ENCODE data around the gene EPHX1.
"Not testable (repeated sequence)": the region's sequence is repeated elsewhere in the genome, so short reads cannot be mapped to it uniquely, and the experiment has no call there.

The EPHX1 gene

DNA sequence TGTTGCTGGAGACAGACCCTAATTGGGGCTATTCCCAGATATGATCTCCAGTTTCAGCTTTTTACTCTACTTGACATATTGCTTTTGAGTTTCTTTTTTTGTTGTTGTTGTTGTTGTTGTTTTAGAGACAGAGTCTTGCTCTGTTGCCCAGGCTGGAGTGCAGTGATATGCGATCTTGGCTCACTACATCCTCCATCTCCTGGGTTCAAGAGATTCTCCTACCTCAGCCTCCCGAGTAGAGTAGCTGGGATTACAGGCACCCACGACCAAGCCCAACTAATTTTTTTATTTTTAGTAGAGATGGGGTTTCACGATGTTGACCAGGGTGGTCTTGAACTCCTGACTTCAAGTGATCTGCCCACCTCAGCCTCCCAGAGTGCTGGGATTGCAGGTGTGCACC, 33.6 kb upstream of the EPHX1 start:
- in situ Hi-C loops (cut with HindIII; ENCODE audit: low sequenced_read_pairs), result loop anchor here (5.0 to 25.0 kb wide), 2 partner anchors 211 to 224 kb away; partner anchors contain the start of gene SDE2

- in situ Hi-C loops (cut with HindIII; ENCODE audit: low sequenced_read_pairs), result loop anchor here (5.0 to 25.0 kb wide), 2 partner anchors 210 to 225 kb away; partner anchors contain the start of gene SDE2
Measured at GRCh38 chr1:225777058-225777582, 32.8 kb upstream of the EPHX1 start.

GRCh38 chr1:225777583-225778336, 32.2 kb upstream of the EPHX1 start, which contains the start of gene SRP9:
Gene SRP9, plus strand, starts transcription at chr1:225777826. Its CDS starts 115 bp downstream, at chr1:225777941.
- in situ Hi-C loops (cut with HindIII; ENCODE audit: low sequenced_read_pairs), result loop anchor here (5.0 to 25.0 kb wide), 2 partner anchors 210 to 225 kb away; partner anchors contain the start of gene SDE2

- in situ Hi-C loops (cut with HindIII; ENCODE audit: low sequenced_read_pairs), result loop anchor here (5.0 to 25.0 kb wide), 2 partner anchors 209 to 226 kb away; partner anchors contain the start of gene SDE2
Measured at GRCh38 chr1:225778337-225778669, 31.6 kb upstream of the EPHX1 start.

DNA sequence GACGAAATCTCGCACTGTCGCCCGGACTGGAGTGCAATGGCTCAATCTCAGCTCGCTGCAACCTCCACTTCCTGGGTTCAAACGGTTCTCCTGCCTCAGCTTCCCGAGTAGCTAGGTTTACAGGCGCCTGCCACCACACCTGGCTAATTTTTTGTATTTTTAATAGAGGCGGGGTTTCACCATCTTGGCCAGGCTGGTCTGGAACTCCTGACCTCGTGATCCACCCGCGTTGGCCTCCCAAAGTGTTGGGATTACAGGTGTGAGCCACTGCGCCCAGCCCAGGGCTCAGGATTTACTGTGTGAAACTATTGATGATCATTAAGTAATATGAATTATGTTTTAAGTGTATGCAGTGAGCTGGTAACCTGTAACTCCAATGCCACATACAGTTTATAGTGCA, 30.8 kb upstream of the EPHX1 start:
- in situ Hi-C loops (cut with HindIII; ENCODE audit: low sequenced_read_pairs), result loop anchor here (5.0 to 25.0 kb wide), 2 partner anchors 208 to 227 kb away; partner anchors contain the start of gene SDE2

DNA sequence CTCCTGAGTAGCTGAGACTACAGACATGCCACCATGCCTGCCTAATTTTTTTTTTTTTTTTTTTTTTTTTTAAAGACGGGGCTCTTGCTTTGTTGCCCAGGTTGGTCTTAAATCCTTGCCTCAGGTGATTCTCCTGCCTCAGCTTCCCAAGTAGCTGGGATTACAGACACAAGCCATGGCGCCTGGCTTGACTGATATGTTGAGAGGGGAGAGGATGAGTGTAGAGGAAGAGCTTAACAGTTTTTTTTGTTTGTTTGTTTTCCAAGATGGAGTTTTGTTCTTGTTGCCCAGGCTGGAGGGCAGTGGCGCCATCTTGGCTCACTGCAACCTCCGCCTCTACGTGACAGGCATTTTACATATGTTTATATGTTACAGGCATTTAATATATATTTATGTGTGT, 29.8 kb upstream of the EPHX1 start:
- in situ Hi-C loops (cut with HindIII; ENCODE audit: low sequenced_read_pairs), result loop anchor here (25.0 kb wide), 1 partner anchor 207 kb away; the partner anchor contains the start of gene SDE2

DNA sequence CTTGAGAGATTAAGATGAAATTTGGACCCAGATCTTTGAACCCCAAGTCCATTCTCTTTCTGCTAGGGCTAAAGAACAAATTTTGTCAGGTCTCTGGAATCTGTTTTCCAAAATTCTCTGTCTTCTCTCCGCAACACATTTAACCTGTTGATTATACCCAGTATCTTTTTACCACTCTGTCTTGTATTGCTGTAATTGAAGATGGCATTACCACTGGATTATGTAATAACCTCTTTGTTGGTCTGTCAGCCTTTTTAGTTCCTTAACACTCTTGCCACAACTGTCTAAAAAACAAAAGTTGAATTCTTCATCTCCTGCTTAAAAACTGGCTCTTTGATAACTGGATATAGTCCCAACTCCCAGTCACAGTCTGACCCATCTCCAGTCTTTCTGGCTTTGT, 29.3 kb upstream of the EPHX1 start:
- in situ Hi-C loops (cut with HindIII; ENCODE audit: low sequenced_read_pairs), result loop anchor here (25.0 kb wide), 1 partner anchor 207 kb away; the partner anchor contains the start of gene SDE2

DNA sequence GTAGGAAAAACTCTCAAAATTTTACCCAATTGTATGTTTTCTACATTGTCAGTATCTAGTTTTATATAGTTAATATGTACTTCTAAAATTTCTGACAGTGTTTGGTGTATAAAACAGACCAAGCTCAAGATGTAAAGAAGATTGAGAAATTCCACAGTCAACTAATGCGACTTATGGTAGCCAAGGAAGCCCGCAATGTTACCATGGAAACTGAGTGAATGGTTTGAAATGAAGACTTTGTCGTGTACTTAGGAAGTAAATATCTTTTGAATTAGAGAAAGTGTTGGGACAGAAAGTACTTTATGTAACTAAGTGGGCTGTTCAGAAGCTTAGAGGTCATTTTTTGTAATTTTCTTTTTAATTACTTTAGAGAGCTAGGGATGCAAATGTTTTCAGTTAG, 20.8 kb upstream of the EPHX1 start:
- in situ Hi-C loops (cut with HindIII; ENCODE audit: low sequenced_read_pairs), result loop anchor here (25.0 kb wide), 1 partner anchor 198 kb away; the partner anchor contains the start of gene SDE2

DNA sequence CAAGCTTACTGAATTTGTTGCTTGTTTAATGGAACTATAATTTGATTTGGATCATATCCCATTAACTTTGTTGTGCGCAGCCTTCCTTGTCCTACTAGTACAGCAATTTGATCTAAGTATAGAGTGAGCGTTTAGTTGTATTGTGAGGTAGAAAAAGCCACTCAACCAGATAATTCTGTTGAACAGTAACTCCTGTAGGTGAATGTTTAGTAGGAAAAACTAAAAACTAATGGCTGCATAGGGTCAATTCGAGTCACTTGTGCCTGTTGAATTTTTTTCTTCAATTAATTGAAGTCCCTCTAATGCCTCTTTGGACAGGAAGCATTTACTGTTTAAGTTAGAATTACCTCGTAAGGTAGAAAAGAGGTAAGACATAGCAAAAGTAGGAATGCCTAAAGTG, 15.0 kb upstream of the EPHX1 start:
- in situ Hi-C loops (cut with HindIII; ENCODE audit: low sequenced_read_pairs), result loop anchor here (25.0 kb wide), 1 partner anchor 192 kb away; the partner anchor contains the start of gene SDE2

DNA sequence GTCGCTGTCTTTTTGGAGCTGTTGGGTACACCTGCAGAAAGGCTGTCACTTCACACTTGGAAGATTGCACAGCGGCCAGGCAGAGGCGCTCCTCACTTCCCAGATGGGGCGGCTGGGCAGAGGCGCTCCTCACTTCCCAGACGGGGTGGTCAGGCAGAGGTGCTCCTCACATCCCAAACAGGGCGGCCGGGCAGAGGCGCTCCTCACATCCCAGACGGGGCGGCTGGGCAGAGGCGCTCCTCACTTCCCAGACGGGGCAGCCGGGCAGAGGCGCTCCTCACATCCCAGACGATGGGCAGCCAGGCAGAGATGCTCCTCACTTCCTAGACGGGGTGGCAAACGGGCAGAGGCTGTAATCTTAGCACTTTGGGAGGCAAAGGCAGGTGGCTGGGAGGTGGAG, 13.8 kb upstream of the EPHX1 start:
- in situ Hi-C loops (cut with HindIII; ENCODE audit: low sequenced_read_pairs), result loop anchor here (25.0 kb wide), 1 partner anchor 191 kb away; the partner anchor contains the start of gene SDE2

GRCh38 chr1:225801146-225801545, 8.8 kb upstream of the EPHX1 start:
- in situ Hi-C loops (cut with HindIII; ENCODE audit: low sequenced_read_pairs), result not testable (repeated sequence)

DNA sequence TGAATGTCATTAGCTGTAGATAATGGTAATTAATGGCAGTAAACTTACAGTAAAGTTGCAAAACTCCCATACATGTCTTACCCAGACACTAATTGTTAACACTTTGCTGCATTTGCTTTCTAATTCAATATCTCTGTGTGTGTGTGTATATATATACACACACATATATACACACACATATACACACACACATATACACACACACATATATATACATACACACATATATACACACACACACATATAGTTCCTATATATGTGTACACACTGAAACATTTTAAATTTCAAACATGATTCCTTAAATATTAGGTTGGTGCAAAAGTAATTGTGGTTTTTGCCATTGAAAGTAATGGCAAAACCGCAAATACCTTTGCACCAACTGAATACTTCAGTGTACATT, 3.7 kb upstream of the EPHX1 start:
- in situ Hi-C loops (cut with HindIII; ENCODE audit: low sequenced_read_pairs), result no loop called here

- in situ Hi-C loops (cut with HindIII; ENCODE audit: low sequenced_read_pairs), result not testable (repeated sequence)
Measured at GRCh38 chr1:225806736-225807135, 3.2 kb upstream of the EPHX1 start.

- in situ Hi-C loops (cut with HindIII; ENCODE audit: low sequenced_read_pairs), result no loop called here
Measured at GRCh38 chr1:225808136-225808535, 1.8 kb upstream of the EPHX1 start.

DNA sequence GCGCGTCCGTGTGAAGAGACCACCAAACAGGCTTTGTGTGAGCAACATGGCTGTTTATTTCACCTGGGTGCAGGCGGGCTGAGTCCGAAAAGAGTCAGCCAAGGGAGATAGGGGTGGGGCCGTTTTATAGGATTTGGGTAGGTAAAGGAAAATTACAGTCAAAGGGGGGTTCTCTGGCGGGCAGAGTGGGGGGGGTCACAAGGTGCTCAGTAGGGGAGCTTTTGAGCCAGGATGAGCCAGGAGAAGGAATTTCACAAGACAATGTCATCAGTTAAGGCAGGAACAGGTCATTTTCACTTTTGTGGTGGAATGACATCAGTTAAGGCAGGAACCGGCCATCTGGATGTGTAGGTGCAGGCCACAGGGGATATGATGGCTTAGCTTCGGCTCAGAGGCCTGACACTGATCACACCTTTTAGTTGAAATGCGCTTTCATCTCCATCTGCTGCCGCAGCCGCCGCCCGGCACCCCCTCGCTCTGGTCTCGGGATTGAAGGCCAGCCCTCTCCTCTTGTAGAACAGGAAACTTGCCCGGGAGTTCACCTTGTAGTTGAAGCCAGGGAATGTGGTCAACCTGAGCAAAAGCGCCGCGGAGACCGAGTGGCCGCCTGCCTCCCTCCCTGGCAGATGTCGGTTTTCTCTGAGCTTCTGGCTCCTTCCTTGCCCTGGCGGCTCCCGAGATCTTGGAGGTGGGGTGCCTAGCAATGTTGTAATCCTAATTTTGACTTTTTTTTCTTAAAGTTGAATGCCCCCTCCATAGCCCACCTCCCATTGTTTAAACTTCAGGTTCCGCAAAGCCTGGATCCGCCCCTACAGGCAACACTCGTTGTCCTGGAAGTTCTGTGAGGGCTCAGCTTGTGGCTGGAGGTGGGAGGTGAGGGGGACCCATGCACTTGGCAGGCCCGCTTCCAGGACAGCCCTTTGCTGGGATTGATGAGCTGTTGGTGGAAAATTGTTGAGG, 935 bp downstream of the EPHX1 start:
- in situ Hi-C loops (cut with HindIII; ENCODE audit: low sequenced_read_pairs), result not testable (repeated sequence)

DNA sequence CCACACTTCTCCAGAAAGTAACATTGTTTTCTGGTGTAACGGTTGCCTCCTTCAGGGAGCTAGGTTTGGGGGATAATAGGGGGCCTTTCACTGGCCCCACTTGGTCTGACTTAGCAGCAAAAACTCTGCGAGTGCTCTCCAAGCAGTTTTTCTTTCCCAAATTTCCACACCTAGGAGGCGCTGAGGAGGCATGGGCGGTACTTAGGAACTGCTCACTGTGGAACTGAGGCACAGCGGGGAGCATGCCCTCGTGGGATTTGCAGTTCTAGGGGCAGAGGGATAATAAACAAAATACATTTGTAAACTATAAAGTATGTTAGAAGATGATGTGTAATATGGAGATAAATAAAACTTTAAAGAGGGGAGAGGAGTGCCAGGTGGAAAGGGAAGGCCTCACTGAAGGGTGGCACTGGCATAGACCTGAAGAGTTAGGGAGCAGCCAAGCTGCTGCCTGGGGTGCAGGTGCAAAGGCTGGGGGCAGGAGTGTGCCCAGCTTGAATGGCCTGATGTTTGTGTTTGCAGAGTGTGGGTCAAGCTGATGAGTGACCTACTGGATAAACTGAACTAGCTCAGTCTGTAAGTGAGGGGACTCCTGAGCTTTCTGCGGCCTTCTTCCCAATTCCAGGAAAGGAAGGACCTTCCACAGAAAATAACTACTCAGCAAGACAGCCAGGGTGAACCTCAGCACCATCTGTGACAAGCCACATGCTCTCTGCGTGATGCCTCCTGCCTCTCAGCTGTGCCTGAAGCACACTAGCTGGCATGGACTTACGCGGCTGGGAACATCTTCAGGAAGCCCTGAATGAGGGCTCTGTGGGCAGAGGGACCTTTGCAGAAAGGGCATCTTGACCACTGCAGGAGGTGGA, 1.9 kb downstream of the EPHX1 start:
- in situ Hi-C loops (cut with HindIII; ENCODE audit: low sequenced_read_pairs), result no loop called here

DNA sequence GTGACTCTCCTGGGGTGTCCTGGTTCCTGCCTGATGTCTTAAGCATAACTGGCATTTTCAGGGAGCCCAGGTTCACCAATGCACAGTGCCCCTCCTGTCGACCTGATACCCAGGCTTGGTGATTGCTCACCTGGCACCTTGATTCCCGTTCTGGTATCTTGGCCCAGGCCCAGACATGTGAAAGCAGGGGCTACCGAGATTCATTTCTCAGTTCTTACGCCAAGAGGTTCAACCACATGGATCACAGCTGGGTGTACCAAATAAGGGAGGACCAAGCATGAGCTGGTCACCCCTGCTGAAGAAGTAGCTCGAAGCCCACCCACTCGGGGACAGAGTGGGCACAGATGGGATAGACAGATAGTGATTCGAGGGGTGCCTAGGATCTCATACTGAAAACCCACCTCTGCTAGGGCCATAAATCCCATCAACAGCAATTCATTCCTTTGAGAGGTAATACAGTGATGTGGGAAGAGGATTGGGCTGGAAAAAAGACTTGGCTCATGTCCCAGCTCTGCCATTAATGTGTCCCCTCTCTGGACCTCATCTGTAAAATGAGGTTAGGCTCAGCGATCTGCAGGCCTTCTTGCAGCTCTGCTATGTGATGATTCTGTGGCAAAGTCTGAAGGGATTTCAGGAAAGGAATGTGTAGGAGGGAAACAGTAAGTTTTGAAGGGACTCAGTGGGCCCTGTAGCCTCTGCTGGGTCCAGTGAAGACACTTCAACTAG, 2.7 kb downstream of the EPHX1 start:
- in situ Hi-C loops (cut with HindIII; ENCODE audit: low sequenced_read_pairs), result no loop called here

DNA sequence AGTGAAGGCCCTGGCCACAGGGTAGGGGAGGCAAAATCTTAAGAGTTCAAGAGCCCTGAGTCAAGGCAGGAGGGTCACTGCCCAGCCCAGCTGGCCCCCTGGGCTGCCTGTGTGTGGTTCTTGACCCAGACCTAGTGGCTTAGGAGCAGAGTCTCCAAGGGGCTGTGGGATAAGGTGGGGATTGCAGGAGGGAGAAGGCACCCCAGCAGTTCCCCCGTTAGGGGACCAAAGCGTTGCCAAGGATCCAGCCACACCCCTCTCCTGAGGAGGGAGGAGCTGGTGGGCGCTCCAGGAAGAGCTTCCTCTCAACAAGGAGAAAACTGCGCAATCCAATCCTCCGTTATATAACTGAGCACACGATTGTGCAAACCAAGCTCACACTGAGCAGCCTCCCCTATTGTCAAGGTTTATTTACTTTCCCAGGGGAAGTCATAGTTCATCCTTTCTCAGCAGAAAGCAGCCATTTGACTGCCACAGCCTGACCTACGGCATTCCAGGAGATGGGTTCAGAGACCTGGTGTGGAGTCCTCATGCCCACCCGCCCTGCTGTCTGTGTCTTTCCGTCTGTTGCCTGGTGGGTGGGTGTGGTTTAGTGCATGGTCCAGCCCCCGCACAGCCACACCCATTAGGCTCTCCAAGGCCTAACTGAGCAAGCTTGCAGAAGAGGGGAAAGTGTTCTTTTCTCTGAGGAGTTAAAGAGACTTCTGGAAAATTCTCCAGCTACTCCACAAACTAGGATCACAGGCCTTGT, 3.5 kb downstream of the EPHX1 start:
- in situ Hi-C loops (cut with HindIII; ENCODE audit: low sequenced_read_pairs), result no loop called here

All from endothelial cell of hepatic sinusoid (primary cell).